Left cardiac atrium (tissue), 4 donors: Measurements from ENCODE around the gene ELAVL1. TPM values are rescaled to one million over a fixed set of nuclear protein-coding genes. Genes with fewer than 3 reads are reported as not detected.
A peak's percentile ranks its signal among the peaks of the same experiment; 100 is the strongest.
"Not testable (repeated sequence)": the region's sequence is repeated elsewhere in the genome, so short reads cannot be mapped to it uniquely, and the experiment has no call there.

Experiments
- ATAC-seq, 2 donors: fragments of 200-7000 bp; cut with Tn5 transposase; one replicate each; pipeline ENCODE4 v1.9.1; 2020; ENCODE audit warnings: mild to moderate bottlenecking in 2 of 2, moderate library complexity in 2 of 2
- DNase-seq: peaks from one replicate; pipeline ENCODE4 v3.0.0-alpha.2; 2020
- intact Hi-C, 2 donors: fragments of 100-400 bp; cut with DNase I; formaldehyde crosslinking; loops; one replicate each; pipeline versions ENCODE4 v1.14.1 to v1.15.1; 2022 to 2023
- long read RNA-seq: library from polyadenylated mRNA; unstranded; transcript quantifications from one replicate; pipeline ENCODE4 v2.0.0, GENCODE V29; 2021
- total RNA-seq, 2 donors: library from RNA; stranded (reverse); fragmentation: NEBNext Ultra II Directional; extraction: Animal tissue kit (Norgen Biotek cat#: 25700); gene quantifications; one replicate each; pipeline ENCODE4 v1.2.1, GENCODE V29; 2021
- donor health status: DM: no; HTN: yes; CAD: no.
- donor health status: DM: no; HTN: yes; CAD: no; lungs with severe emphysema.
- donor health status: DM: yes; HTN: yes; CAD: no.
- donor health status: Dilated cardiomyopathy.

Gene ELAVL1
- total RNA-seq, result 10 to 100 TPM; 51.6 to 68.3 TPM
- long read RNA-seq, full-length matches to known transcripts, result 81 of 112 reads
- long read RNA-seq, partial matches to known transcripts, result 19 of 112 reads
- long read RNA-seq, other reads (novel, unspliced or antisense), result 12 of 112 reads

DNA sequence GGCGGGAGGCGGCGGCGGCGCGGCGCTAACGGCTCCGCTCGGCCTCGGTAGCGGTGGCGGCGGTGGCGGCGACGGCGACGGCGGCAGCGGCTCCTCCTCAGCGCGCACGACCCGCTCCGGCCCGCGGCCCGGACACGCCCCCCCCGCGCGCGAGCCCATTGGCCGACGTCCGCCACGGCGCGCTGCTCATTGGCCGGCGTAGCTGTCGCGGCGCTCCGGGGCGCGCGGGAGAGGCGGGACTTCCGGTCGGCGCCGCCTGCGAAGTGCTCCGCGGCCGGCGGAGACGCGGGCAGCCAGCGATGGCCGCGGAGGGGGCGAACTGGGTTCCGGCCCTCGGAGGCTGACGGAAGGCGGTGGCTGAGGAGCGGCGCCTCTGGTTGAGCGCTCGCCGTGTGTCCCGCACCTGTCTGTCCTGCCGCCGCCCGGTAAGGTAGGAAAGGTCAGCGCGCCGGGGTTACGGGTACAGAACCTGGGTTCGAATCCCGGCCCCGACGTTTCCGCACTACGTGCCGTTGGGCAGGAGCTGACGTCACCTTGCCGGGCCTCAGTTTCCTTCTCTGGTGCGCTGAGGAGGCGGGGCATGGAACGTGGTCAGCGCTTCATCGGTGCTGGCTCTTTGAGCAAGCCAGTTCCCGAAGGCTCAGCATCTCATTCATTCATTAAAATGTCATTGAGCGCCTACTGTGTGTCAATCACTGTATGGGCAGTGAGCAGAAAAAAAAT is at the start of gene ELAVL1:
Gene ELAVL1 (minus strand): TSS at position 108 of the 723 bp plus-strand sequence. CDS start 13,826 bp downstream, outside the sequence.
- DNase-seq, result peak; percentile 93
- ATAC-seq, result peak; percentile 94 to 97
- intact Hi-C loops, result loop anchor here (10.0 kb wide), 2 partner anchors 61 to 249 kb away; partner anchors contain the start of gene TIMM44 (in 1 of the 2)

DNA sequence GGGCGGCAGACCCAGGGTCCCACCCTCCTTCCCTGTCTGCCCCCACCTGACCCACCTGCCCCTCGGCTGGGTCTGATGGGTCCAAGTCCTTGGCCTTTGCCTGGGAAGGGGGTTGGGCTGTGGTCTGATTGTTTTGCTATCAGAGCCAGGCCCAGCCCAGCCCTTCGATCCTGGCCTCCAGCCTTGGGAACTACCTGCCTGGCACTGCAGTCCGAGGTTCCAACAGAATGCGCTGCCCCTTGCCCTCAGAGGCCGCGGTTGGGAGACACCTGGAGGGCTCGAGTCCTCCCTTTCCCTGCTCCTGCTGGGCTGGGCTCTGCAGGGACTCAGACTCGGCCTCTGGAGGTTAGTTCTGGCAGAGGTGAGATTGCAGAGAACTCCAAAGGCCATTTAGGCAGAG is 48.7 kb upstream of the ELAVL1 start:
- intact Hi-C loops, result no loop called here
- no peak for ATAC-seq

DNA sequence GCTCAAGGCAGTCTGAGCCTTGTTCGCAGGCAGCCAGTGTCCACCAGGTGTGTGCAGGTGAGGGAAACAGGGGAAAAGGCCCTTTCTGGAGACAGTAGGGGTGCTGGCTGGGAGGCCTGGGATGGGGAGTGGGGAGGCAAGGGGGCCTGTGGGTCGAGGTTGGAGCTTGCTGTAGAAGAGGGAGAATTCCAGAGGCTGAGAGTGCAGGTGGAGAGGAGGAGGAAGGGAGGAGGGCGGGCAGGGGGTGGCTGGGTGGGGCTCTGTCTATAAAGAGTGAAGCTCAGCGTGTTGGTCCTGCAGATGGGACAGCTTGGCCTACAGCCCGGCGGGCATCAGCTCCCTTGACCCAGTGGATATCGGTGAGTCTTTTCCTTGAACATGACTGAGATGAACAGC is 47.0 kb upstream of the ELAVL1 start, which contains the start of gene CCL25:
Gene CCL25 (plus strand): TSS at position 297 of the 396 bp plus-strand sequence. CDS start 290 bp downstream, outside the sequence.
- DNase-seq (no peak), ATAC-seq (no peak)
- intact Hi-C loops, result no loop called here

More for the DNA sequence above, 48.7 kb upstream of the ELAVL1 start:
- DNase-seq, result no peak

DNA sequence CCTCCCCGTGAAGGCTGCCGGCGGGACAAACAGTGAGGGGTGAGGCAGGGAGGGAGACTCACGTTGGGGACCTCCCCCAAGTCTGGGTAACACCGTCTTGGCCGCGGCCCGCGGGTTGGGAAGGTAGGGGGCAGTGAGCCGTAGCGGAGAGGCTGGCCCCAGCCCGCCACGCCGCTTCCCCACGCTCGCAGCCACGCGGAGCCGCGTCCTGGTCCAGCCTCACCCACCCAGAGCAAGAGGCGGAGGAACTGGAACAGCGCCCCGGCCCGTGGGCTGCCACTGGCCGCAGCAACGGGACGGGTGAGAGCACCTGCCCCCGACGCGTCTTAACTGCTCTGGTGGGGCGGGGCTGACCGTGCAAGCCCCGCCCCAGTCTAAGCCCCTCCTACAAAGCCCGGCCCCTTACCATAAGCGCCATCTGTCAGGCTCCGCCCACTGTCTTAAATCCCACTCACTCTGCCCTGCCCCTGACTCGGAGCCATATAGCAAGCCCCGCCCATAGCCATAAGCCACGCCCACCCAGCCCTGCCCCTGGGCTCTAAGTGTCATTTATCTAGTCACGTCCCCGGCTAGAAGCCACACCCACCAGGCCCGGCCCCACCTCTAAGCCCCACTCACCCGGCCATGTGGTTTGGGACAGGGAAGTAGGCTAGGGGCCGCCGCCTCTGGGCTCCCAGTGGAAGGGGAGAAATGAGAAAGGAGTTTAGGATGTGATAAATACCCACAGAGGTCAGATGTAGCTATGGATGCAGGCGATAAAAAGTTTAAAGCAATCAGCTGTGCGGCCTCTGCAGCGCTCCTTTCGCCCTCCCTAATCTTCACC is 45.0 kb upstream of the ELAVL1 start:
- DNase-seq, result peak; percentile 88
- intact Hi-C loops, result no loop called here
- peak; percentile 93 to 97 for ATAC-seq

DNA sequence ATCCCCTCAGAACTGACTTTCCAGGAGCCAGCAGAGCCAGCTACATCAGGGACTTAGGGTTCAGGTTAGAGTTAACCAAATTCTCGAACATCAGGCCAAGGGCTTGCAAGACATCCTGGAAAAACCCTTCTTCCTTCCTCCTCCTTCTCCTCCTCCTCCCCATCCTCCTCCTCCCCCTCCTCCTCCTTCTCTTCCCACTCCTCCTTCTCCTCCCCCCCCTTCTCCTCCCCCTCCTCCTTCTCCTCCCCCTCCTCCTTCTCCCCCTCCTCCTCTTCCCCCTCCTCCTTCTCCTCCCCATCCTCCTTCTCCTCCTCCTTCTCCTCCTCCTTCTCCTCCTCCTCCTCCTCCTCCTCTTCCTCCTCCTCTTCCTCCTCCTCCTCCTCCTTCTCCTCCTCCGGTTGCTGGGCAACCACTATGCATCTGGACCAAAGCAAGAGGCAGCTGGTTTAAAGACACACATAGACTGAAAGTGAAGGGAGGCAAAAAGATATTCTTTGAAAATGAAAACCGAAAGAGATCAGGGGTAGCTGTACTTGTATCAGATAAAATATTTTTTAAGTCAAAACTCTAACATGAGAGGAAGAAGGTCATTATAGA is 41.2 kb upstream of the ELAVL1 start:
- no peak for DNase-seq
- intact Hi-C loops, result no loop called here
- no peak for ATAC-seq

DNA sequence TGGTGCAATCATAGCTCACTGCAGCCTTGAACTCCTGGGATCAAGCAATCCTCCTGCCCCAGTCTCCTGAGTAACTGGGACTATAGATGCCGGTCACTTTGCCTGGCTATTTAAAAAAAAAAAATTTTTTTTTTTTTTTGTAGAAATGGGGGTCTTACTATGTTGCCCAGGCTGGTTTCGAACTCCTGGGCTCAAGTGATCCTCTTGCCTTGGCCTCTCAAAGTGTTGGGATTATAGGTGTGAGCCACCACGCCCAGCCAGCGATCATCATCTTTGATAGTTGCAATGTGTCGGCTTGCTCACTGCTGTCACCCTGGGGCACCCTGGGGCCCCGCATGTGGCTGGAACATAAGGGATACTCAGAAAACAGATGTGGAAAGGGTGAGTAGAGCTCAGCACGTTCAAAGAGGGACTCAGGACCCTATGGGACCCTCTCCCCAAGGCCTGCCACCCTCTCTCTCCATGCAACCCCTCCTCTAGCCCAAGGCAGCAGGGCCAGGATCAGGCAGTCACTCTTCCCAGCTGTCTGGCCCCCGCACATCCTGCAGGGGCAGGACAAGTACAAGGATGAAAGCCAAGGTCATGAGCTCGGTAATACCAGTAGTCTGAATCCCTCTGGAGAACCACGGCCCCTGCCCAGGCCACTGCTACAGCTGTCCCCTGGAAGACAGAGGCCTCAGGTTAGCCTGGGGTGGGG is 40.6 kb upstream of the ELAVL1 start:
- intact Hi-C loops, result no loop called here
- DNase-seq, result no peak
- no peak for ATAC-seq

DNA sequence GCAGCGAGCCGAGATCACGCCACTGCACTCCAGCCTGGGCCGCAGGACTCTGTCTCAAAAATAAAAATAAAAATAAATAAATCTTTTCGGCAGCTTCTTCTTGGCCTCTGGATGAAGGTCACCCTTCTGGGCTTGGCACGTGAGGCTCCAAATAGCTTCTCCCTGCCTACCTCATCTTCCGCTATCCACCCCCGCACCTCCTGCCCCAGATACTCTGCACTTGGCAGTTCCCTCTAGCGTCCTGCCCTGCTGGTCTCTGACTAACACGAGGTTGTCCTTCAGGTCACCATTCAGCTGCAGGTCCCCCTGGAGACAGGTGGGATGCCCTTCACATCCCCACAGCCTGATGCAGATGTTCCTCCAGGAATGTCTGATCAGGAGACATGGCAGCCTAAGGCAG is 38.6 kb upstream of the ELAVL1 start:
- intact Hi-C loops, result no loop called here
- ATAC-seq (no peak), DNase-seq (no peak)

DNA sequence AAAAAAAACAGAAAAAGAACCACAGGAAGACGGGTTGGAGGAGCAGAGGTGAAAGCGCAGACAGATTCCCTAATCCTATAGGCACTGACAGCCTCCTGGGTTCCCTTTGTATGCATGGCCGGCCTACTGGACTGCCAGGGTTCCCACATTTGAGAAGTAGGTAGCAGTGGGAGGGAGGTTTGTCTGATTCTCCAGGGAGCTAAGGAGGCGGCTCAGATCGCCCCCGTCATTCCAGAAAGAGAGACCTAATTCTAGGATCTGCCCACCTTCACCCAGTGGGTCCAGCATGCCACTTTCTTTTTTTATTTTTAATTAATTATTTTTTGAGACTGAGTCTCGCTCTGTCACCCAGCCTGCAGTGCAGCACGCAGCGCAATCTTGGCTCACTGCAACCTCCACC is 37.5 kb upstream of the ELAVL1 start:
- DNase-seq, result no peak
- no peak for ATAC-seq
- intact Hi-C loops, result no loop called here

DNA sequence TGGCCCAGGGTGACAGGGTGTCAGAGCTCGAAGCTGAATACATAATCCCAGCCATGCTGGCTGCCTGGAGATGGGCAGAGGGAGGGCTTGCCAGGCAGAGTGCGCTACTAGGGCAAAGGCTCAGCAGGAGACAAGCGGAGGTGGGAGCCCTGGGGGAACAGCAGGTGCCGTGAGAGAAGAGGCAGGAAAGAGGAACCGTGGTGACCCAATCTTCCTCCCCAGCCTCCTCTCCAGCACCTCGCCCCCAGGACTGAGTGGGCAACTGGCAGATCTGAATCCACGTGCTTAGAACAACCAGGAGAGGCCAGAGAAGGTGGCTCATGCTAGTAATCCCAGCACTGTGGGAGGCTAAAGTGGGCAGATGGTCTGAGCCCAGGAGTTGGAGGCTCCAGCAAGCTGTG is 36.1 kb upstream of the ELAVL1 start:
- DNase-seq (no peak), ATAC-seq (no peak)
- intact Hi-C loops, result no loop called here

DNA sequence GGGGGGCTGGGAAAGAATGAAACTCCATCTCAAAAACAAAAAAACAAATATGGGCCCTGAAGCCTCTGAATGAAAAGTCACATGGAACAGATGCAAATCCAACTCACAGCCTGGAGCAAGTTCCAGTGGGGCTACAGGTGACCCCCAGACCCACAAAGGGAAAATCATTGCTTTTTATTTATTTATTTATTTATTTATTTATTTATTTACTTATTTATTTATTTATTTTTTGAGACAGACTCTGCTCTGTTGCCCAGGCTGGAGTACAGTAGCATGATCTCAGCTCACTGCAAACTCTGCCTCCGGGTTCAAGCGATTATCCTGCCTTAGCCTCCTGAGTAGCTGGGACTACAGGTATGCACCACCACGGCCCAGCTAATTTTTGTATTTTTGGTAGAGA is 33.8 kb upstream of the ELAVL1 start:
- intact Hi-C loops, result no loop called here
- no peak for ATAC-seq
- DNase-seq, result no peak

DNA sequence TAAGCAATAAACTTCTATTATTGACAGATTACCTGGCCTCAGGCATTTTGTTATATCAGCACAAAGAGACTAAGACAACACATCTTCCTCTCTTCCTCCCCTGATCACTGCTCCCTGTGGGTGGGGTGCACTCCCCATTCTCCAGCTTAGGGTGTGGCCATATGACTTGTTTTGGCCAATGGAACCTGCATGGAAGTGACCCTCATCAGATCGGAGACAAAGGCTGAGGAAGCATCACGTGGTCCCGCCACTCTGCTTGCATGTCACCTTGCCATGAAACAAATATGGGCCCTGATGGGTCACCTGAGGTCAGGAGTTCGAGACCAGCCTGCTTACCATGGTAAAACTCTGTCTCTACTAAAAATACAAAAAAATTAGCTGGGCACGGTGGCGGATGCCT is 33.4 kb upstream of the ELAVL1 start:
- ATAC-seq (no peak), DNase-seq (no peak)
- intact Hi-C loops, result no loop called here

DNA sequence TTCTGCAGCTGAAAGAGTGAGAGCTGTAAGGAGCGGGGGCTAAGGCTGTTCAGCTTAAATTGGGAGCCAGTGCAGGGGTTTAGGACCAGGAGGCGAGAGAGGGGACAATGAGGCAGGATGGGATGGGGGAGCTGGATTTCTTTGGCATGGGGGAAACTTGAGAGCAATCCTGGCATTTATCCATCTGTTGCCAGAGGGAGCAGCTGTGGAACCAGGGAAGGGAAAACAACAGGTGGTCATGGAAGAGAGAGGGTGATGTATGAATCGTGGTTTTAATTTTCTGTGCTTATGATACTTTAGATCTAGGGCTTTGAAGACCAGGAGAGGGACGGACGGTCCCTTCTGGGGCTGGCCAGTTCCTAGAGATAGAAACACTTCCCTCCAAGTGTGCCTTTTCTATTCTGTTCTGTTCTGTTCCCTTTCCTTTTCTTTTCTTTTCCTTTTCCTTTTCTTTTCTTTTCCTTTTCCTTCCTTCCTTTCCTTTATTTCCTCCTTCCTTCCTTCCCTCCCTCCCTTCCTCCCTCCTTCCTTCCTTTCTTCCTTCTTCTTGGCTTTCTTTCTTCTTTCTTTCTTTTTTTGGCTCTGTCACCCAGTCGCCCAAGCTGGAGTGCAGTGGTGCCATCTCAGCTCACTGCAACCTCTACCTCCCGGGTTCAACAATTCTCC is 31.1 kb upstream of the ELAVL1 start:
- ATAC-seq, result no peak
- intact Hi-C loops, result no loop called here
- no peak for DNase-seq

DNA sequence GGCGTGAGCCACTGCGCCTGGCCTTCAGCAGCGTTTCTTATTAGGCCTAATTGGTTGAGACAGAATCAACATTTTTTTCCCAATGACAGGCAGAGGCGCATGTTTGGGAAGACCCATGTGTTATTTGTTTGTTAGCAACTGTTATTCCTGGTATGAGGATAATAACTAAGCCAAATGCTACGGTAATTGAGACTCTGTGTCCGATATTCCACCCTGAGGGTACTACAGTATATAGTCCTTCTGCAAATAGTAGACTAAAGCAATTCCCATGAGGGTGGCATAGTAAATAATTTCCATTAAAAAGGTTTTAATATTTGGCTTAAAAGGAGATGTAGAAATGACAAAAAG is 28.7 kb upstream of the ELAVL1 start:
- intact Hi-C loops, result no loop called here

DNA sequence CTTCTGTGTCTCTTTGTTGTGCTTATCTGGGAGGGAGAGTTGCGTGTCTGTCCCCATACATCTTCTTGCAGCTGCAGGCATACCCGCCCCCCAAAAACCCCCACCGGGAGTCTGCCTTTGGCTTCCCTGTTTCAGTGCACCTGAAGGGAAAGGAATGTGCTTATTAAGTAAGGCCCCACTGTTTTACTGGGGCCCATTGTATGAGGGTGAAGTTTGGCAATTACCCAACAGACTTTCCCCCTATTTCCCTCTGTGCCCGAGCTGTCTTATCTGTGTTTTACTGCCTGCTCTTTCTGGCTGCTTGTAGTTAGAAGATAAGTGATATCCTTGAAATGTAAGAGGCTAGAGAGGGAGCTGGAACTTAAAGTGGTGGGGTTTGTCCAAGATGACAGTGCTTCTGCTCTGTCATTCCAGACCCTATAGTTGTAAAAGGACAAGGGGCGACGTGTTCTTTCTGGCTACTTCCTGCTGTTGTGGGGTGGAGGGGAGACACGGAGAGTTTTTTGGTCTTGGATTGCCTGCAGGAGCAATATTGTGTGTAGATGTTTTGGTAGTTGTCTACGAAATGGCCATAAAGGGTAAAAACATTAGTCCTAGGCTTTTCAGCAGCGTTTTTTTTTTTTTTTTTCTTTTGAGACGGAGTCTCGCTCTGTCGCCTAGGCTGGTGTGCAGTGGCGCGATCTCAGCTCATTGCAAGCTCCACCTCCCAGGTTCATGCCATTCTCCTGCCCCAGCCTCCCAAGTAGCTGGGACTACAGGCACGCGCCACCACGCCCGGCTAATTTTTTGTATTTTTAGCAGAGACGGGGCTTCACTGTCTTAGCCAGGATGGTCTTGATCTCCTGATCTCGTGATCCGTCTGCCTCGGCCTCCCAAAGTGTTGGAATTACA is 28.1 kb upstream of the ELAVL1 start:
- ATAC-seq, DNase-seq, intact Hi-C loops: not testable (repeated sequence)

More for the DNA sequence above, 28.7 kb upstream of the ELAVL1 start:
- DNase-seq (no peak), ATAC-seq (no peak)

DNA sequence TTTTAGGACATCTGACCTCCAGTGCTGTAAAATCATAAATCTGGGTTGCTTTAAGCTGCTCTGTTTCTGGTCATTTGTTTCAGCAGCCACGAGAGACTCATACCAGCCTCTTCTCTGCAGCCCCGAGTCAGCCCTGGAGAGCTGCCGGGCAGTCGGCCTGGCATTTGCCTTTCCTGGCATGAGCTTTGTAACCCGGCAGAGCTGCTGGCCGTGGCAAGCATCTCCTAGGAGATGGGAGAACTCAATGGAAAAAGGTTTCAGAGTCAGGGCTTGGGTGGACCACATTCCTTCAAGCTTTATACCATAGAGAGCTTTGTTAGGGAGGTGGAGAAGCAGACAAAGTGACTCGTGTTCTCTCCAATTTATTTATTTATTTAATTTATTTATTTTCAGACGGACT is 25.5 kb upstream of the ELAVL1 start:
- intact Hi-C loops, result no loop called here
- ATAC-seq (no peak), DNase-seq (no peak)

DNA sequence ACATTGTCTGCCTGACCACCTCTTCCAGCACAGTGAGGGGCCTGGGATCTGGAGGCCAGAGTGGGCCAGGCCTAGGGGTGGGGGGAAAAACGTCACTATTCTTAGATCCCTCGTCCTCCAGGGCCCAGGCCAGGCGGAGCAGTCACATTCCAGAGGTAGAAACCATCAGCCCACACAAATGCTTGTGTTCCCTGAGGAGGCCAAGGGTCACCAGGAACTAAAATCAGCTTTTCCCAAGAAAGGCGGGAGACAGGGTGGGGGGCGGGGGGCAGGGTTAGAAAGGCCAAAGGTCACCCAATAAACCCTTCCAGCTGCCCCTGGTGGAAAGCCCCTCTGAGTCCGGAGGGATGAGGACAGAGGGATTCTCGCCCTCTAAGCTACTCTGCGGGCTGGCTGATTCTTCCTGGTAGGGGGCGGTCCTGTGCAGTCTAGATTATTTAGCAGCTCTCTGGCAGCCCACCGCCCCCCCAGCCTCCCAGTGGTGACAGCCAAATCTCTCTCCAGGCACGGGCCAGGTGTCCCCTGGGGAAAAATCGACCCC is 23.6 kb upstream of the ELAVL1 start:
- DNase-seq, result no peak
- intact Hi-C loops, result no loop called here
- peak in 1 of 2 donors; percentile 53 for ATAC-seq

DNA sequence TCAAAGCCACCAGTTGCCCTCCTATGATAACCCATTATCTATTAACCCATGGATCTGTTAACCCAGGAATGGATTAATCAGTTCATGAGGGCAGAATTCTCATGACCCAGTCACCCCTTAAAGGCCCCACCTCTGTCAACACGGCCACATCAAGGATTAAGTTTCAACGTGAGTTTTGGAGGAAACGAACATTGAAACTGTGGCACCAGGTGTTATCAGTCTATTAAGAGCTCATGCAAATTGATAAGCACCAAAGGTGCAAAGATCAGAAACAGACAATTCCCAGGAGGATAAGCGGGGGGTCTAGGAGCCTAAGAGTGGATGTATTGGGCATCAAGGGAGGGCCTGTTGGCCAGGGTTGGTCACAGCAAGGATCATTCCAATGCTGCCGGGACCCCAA is 19.9 kb upstream of the ELAVL1 start:
- intact Hi-C loops, result no loop called here
- no peak for DNase-seq
- no peak for ATAC-seq
